GM19463 (cell line): Measurements from ENCODE around the gene PTPRM.

Experiments used
- ATAC-seq: cut with Tn5 transposase; IDR thresholded peaks from one replicate; pipeline ENCODE4 v1.9.1; 2021; ENCODE audit warnings: mild to moderate bottlenecking, moderate library complexity; ENCODE audit not compliant: unreplicated experiment

PTPRM gene

GRCh38 chr18:7663366-7664312 is 96.5 kb downstream of the PTPRM start:
- ATAC-seq, result no peak

DNA sequence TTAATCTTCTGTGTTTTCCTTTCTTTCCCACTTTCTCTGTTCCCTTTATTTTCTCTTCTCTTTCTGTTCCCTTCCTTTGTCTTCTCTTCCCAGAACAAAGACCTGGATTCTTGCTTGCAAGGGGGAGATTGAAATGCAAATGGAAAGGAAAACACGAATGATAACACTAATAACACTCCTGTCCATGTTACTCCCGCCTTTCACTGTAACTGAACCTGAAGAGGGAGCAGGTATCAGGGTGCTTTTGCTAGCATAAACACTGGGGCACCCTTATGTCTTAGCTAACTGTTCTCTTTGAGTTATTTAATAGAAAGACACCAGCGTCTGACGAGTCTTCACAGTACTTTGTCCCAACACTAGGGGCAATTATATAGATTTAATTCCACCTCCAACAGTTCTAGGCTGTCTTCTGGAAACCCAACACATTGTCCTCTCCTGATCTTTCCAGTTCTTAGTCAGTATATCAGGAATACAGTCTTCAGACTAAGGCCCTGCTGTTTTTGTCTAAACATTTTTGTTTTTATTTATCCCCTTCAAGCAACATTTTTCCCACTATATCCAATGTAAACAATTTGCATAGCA is 99.2 kb downstream of the PTPRM start:
- no peak for ATAC-seq

DNA sequence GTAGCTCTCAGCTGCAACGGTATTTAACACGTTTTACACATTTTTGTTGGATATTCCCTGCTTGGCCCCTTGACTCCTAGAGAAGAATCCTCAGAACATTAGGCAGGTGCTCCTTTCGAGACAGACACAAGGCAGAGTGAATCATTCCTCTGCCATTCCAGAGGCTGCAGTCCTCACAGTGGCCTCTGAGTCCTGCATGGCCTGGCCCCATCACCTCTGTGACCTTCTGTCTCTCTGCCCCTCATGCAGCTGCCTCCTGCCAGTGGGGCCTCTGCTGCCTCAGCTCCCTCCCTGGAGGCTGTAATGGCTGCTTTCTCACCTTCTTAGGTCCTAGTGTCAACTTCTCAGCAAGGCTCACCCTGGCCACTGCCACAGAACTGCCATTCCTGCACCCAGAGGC is 101.3 kb downstream of the PTPRM start:
- no peak for ATAC-seq

- ATAC-seq, result no peak
Measured at GRCh38 chr18:7669361-7669760, 102.2 kb downstream of the PTPRM start.

GRCh38 chr18:7671105-7671504 is 104.0 kb downstream of the PTPRM start:
- no peak for ATAC-seq

DNA sequence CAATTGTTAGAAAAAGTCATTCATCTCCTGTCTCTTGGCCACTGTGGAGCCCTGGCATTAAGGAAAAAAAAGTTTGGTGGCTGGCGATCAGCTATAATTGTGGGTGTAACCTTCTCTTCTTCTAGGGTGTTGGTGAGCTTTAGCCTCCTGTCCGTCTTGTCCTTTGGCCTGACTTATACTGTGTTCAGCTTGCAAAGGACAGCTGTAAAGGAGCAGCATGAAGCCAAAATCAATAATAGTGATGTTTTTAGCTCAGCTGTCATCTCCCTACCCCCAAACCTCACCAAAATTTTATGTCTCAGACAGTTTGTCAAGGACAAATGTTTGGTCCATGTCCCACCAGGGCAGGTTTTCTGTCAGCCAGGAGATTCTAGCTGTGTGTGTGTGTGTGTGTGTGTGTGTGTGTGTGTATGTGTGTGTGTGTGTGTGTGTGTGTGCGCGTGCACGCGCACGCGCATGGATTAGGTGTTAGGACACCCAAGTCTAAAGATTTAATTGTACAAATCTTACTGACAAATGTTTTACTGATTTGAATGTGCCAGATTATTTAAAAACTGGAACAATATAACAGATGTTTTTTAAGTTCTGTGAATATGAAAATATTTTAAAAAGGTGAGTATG is 109.2 kb downstream of the PTPRM start:
- no peak for ATAC-seq

DNA sequence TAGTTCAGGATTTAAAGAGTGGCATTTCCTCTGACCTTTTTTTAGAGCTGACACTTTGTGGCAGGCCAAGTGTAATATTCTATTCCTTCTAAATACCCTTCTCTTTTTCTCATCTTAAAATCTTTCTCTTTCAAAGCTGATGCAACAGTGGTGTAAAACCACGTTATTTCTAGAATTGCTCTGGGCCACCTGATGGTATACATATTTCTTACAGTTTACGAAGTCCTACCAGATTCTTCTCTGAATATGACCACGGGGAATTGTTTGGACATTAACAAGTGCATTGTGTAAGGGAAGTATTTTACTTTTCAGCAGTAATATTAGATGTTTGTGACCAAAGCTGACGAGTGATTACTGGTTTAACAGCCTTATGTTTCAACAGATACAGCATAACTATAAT is 109.9 kb downstream of the PTPRM start:
- no peak for ATAC-seq

DNA sequence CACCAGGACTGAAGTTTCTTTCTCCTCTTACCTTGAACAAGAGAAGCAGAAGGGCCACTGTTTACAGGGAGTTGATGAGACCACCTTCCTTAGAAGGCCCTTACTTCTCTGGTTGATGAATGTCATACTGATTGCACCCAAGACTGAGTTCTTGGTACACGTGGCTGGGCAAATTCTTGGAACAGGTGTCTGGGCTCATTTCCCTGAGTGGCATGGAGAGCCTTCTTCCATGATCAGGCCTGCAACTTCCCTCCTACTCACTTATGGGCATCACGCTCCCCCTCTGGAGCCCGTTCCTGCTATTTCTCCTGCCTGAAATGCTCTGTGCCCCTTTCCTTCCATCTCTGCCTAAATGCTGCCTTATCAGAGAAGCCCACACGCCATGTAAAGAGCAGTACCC is 110.3 kb downstream of the PTPRM start:
- ATAC-seq, result no peak

GRCh38 chr18:7678389-7678788 is 111.3 kb downstream of the PTPRM start:
- ATAC-seq, result no peak

DNA sequence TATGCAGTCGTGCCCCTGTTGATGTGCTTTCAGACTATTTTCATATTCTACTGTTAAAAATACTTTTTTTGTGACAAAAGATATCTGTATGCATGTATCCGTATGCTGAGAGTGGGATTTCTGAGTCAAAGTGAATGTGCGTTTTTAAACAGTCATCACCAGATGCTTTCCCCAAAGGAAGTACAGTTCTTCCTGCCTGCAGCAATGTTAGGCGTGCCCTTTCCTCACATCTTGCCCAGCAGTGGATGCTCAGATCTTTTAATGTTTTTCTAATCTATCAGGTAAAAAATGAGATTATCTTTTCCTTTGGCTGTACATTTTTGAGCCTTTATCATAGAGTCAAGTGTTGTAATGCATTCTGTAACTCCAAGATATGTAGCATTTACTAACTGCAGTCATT is 111.7 kb downstream of the PTPRM start:
- ATAC-seq, result no peak

- ATAC-seq, result no peak
Measured at GRCh38 chr18:7681298-7681697, 114.2 kb downstream of the PTPRM start.

GRCh38 chr18:7682321-7682720 is 115.2 kb downstream of the PTPRM start:
- ATAC-seq, result no peak

DNA sequence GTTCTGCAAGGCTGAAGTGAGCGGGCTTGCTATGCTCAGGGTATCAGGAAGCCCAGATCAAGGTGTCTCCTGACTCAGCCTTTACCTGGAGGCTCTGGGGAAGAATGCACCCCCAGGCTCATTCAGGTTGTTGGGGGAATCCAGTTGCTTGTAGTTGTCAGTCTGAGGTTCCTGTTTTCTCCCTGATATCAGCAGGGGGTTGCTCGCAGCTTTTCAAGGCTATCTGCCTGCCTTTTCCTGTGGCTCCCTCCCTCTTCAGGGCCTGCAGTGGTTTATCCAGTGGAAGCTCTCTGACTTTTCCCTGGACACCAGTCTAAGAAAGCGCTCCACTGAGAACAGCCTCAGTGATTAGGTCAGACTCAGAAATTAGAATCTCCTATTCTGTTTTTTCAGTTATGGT is 116.6 kb downstream of the PTPRM start:
- ATAC-seq, result no peak

DNA sequence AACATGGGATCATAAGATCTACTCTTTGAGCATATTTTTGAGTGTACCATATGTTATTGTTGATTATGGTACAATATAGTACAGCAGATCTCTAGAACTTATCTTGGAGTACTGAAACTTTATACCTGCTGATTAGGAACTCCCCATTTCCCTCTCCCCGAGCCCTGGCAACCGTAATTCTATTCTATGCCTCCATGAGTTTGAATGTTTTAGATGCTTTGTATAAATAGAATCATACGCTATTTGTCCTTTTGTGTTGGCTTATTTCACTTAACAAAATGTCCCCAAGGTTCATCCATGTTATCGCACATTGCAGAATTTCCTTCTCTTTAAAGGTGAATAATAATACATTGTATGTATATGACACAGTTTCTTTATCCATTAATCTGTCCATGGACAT is 117.2 kb downstream of the PTPRM start:
- no peak for ATAC-seq

GRCh38 chr18:7684966-7685365 is 117.8 kb downstream of the PTPRM start:
- ATAC-seq, result no peak

- no peak for ATAC-seq
Measured at GRCh38 chr18:7686278-7686677, 119.2 kb downstream of the PTPRM start.

DNA sequence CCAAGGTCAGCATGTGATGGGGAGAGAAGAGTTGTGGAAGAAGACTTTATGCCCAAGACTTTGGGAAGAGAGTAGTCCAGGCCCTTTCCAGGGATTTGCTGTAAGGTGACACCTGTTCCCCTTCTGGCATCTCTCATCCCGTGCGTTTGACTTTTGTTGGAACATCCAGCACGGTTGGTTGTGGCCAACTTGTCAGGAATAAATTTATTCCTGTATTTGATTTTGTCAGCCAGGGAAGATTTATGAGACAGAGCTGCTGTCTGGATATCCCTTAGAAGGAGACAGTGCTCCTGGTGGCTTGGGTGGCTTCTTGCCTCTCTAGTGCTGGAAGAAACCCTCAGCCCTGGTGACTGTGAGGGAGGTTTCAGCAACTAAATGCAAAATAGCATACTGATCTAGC is 121.5 kb downstream of the PTPRM start:
- no peak for ATAC-seq

GRCh38 chr18:7691206-7691605 is 124.1 kb downstream of the PTPRM start:
- no peak for ATAC-seq

- no peak for ATAC-seq
Measured at GRCh38 chr18:7696780-7697179, 129.7 kb downstream of the PTPRM start.

DNA sequence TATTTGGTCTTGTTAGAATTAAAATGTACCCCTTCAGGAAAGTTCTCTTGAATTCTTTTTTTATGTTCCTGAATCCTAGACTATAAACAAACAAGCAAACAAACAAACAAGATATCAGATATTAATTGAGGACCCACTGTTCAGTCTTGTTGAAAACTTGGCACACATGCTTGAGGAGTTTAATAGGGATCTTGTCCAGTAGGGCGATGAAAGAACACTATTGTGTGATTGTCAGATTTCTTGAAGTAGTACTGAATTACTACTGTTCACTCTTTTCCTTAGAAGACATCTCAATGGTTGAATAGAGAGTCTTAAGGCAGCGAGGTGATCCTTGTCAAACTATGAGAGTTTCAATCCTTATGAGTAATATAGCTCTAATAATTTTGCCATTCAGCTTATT is 130.2 kb downstream of the PTPRM start:
- no peak for ATAC-seq

DNA sequence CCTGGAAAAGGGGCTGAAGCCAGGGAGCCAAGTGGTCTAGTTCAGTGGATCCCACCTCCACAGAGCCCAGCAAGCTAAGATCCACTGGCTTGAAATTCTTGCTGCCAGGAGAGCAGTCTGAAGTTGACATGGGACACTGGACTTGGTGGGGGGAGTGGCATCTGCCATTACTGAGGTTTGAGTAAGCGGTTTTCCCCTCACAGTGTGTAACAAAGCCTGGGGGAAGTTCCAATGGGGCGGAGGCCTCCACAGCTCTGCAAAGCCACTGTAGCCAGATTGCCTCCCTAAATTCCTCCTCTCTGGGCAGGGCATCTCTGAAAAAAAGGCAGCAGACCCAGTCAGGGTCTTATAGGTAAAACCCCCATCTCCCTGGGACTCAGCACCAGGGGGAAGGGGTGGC is 144.4 kb downstream of the PTPRM start:
- ATAC-seq, result peak; percentile 71

- ATAC-seq, result no peak
Measured at GRCh38 chr18:7720395-7720794, 153.3 kb downstream of the PTPRM start.
